WTC11 (cell line): ENCODE results near the gene GNG13. TPM values are rescaled to one million over a fixed set of nuclear protein-coding genes. Genes with fewer than 3 reads are reported as not detected.

Source experiments
- ATAC-seq: fragments of 200-7000 bp; cut with Tn5 transposase; 2 replicates; pipeline ENCODE4 v1.10.0; 2021; ENCODE audit warnings: mild to moderate bottlenecking, moderate library complexity
- CTCF ChIA-PET: fragments of 300-600 bp; sonication (Branson Sonifier 250); formaldehyde crosslinking; loops from one replicate; lab custom pipeline; 2021; ENCODE audit warnings: antibody characterized with exemption; lab: Charles Lee
- POLR2A ChIA-PET: fragments of 350-600 bp; sonication (Branson Sonifier 250); formaldehyde crosslinking; loops from one replicate; lab custom pipeline; 2021; ENCODE audit warnings: antibody characterized with exemption; lab: Charles Lee
- DNase-seq: peaks from one replicate; pipeline ENCODE4 v3.0.0; 2021; ENCODE audit warnings: low spot score
- H3K27ac Mint-ChIP-seq: 2 replicates; pipeline ENCODE4 v1.8.0; 2021; ENCODE audit warnings: mixed read lengths
- H3K27me3 Mint-ChIP-seq: 2 replicates; pipeline ENCODE4 v1.8.0; 2021; ENCODE audit warnings: low read depth, mild to moderate bottlenecking, moderate library complexity, mixed read lengths
- H3K36me3 Mint-ChIP-seq: 2 replicates; pipeline ENCODE4 v1.8.0; 2021; ENCODE audit warnings: mixed read lengths
- H3K4me1 Mint-ChIP-seq: 2 replicates; pipeline ENCODE4 v1.8.0; 2022; ENCODE audit warnings: mixed read lengths
- H3K4me3 Mint-ChIP-seq: 2 replicates; pipeline ENCODE4 v1.8.0; 2021; ENCODE audit warnings: mild to moderate bottlenecking, moderate library complexity, mixed read lengths
- H3K9me3 Mint-ChIP-seq: 2 replicates; pipeline ENCODE4 v1.8.0; 2021; ENCODE audit warnings: mixed read lengths
- CBFB ChIP-seq: sonication (generic); formaldehyde crosslinking; IDR thresholded peaks from 2 replicates; pipeline ENCODE4 v1.8.1; 2022; ENCODE audit warnings: mild to moderate bottlenecking, low read depth, missing genetic modification reagents
- CDX4 ChIP-seq: fragments of 250-450 bp; sonication (Bioruptor Pico); IDR thresholded peaks from 2 replicates; pipeline ENCODE4 v1.9.0; 2021; ENCODE audit warnings: moderate library complexity, mild to moderate bottlenecking, inconsistent platforms, borderline replicate concordance
- ELF4 ChIP-seq: sonication (generic); formaldehyde crosslinking; IDR thresholded peaks from 2 replicates; pipeline ENCODE4 v1.8.1; 2022; ENCODE audit warnings: low read depth, mild to moderate bottlenecking, moderate library complexity, missing genetic modification reagents
- ETV6 ChIP-seq: sonication (generic); formaldehyde crosslinking; IDR thresholded peaks from 2 replicates; pipeline ENCODE4 v1.8.1; 2022; ENCODE audit warnings: mild to moderate bottlenecking, missing genetic modification reagents
- FOXK1 ChIP-seq: sonication (generic); formaldehyde crosslinking; IDR thresholded peaks from 2 replicates; pipeline ENCODE4 v1.8.0; 2022; ENCODE audit warnings: mild to moderate bottlenecking, moderate library complexity, missing genetic modification reagents
- JUN ChIP-seq: sonication (generic); formaldehyde crosslinking; IDR thresholded peaks from 2 replicates; pipeline ENCODE4 v1.8.0; 2023; ENCODE audit warnings: mild to moderate bottlenecking, missing genetic modification reagents
- NR2C2 ChIP-seq: sonication (generic); formaldehyde crosslinking; IDR thresholded peaks from 2 replicates; pipeline ENCODE4 v1.8.0; 2022; ENCODE audit warnings: mild to moderate bottlenecking, missing genetic modification reagents
- PRDM15 ChIP-seq: sonication (generic); formaldehyde crosslinking; IDR thresholded peaks from 2 replicates; pipeline ENCODE4 v1.8.0; 2022; ENCODE audit warnings: missing genetic modification reagents
- PRRX2 ChIP-seq: fragments of 250-450 bp; sonication (Bioruptor Pico); IDR thresholded peaks from 2 replicates; pipeline ENCODE4 v1.8.0; 2021; ENCODE audit warnings: mild to moderate bottlenecking
- RELA ChIP-seq: sonication (generic); formaldehyde crosslinking; IDR thresholded peaks from 2 replicates; pipeline ENCODE4 v1.8.1; 2022; ENCODE audit warnings: missing genetic modification reagents, mild to moderate bottlenecking, borderline replicate concordance
- RORB ChIP-seq: fragments of 250-450 bp; sonication (Bioruptor Pico); IDR thresholded peaks from 2 replicates; pipeline ENCODE4 v1.9.0; 2021; ENCODE audit warnings: mild to moderate bottlenecking
- USF2 ChIP-seq: sonication (generic); formaldehyde crosslinking; IDR thresholded peaks from 2 replicates; pipeline ENCODE4 v1.8.1; 2023; ENCODE audit warnings: mild to moderate bottlenecking, missing genetic modification reagents, moderate library complexity
- ZNF121 ChIP-seq: sonication (generic); formaldehyde crosslinking; IDR thresholded peaks from 2 replicates; pipeline ENCODE4 v1.8.0; 2023; ENCODE audit warnings: missing genetic modification reagents
- ZNF263 ChIP-seq: sonication (generic); formaldehyde crosslinking; IDR thresholded peaks from 2 replicates; pipeline ENCODE4 v1.8.1; 2022; ENCODE audit warnings: low read depth, mild to moderate bottlenecking, moderate library complexity, missing genetic modification reagents
- ZNF416 ChIP-seq: fragments of 250-450 bp; sonication (Bioruptor Pico); IDR thresholded peaks from 2 replicates; pipeline ENCODE4 v1.9.0; 2021; ENCODE audit warnings: mild to moderate bottlenecking, inconsistent platforms
- total RNA-seq: library from RNA; stranded (reverse); gene quantifications from 3 replicates; pipeline ENCODE4 v1.2.3, GENCODE V29; 2021
- TF ChIP-seq, protein P1 (sequence below): sonication (generic); formaldehyde crosslinking; IDR thresholded peaks from 2 replicates; pipeline ENCODE4 v1.8.1; 2023; ENCODE audit warnings: mild to moderate bottlenecking, missing genetic modification reagents

GNG13 gene
- total RNA-seq, 1 experiment from 2014 or later: not detected

DNA sequence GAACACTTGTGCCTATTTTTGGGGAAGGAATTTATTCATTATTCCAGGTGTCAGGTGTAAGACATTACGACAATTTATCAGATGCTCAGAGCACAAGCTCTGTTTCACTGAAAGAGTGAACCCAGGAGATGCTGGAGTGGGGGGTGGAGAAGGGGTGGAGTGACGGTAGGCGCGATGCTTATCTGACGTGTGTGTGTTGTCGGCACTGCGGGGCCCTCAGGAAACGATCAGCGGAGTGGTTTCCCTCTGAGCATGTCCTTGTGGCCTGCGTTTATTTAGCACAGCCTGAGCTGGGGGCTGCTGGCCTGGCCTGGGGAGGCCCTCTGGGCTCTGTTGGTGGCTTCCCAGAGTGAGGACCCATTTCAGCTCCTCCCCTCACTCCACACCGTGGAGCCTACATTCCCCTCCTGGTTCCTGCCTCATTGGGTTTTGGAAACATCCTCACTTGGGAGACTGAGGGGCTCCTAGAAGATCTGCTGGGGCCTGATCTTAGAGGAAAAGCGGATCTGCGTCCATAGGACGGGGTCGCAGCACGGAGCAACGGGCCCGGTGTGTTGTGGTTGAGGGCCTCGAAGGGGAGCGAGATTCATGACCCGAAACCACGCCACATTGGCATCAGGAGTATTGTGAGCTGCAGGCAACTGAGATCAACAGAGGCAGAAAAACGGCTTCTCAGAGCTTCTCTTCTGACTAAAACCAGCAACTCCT lies 19.0 kb upstream of the GNG13 start:
- no peak for DNase-seq
- peaks cover 4% of the 10 kb centered on the region for H3K4me1 Mint-ChIP-seq
- H3K27me3 Mint-ChIP-seq: no peaks in the 10 kb centered on the region; the same call in 1 of the 2 replicates
- no peak overlapping the region for H3K4me3 Mint-ChIP-seq
- H3K36me3 Mint-ChIP-seq: no peaks in the 10 kb centered on the region
- POLR2A ChIA-PET: no interaction called here
- no peaks in the 10 kb centered on the region for H3K9me3 Mint-ChIP-seq
- H3K27ac Mint-ChIP-seq: no peak overlapping the region
- CTCF ChIA-PET: interaction anchor here (0.8 to 7.8 kb wide), 2 partner anchors 237 to 284 kb away, joined by 3 to 31 read pairs; no protein-coding TSS in a partner anchor
- ATAC-seq: no peak
- TF ChIP-seq RORB (CRISPR knock-in tag) (no peak), CBFB (no peak), JUN (CRISPR knock-in tag) (no peak), PRRX2 (CRISPR knock-in tag) (no peak), USF2 (no peak), ZNF263 (CRISPR knock-in tag) (no peak), ZNF121 (CRISPR knock-in tag) (no peak), RELA (CRISPR knock-in tag) (no peak), PRDM15 (no peak), CDX4 (no peak), ETV6 (CRISPR knock-in tag) (no peak), ZNF416 (CRISPR knock-in tag) (no peak)
- TF ChIP-seq, protein P1, sequence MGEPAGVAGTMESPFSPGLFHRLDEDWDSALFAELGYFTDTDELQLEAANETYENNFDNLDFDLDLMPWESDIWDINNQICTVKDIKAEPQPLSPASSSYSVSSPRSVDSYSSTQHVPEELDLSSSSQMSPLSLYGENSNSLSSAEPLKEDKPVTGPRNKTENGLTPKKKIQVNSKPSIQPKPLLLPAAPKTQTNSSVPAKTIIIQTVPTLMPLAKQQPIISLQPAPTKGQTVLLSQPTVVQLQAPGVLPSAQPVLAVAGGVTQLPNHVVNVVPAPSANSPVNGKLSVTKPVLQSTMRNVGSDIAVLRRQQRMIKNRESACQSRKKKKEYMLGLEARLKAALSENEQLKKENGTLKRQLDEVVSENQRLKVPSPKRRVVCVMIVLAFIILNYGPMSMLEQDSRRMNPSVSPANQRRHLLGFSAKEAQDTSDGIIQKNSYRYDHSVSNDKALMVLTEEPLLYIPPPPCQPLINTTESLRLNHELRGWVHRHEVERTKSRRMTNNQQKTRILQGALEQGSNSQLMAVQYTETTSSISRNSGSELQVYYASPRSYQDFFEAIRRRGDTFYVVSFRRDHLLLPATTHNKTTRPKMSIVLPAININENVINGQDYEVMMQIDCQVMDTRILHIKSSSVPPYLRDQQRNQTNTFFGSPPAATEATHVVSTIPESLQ (CRISPR knock-in tag): no peak
- TF ChIP-seq, all 79 proteins: peak for 0

- POLR2A ChIA-PET: no interaction called here
- Mint-ChIP-seq H3K27me3 (no peaks in the 10 kb centered on the region; the same call in none of the 2 replicates), H3K27ac (no peak overlapping the region), H3K4me1 (peaks cover 8% of the 10 kb centered on the region), H3K9me3 (no peaks in the 10 kb centered on the region), H3K4me3 (no peak overlapping the region), H3K36me3 (no peaks in the 10 kb centered on the region)
- no peak for DNase-seq
- no peak for ATAC-seq
- TF ChIP-seq NR2C2 (CRISPR knock-in tag) (no peak), ELF4 (no peak), FOXK1 (CRISPR knock-in tag) (no peak)
- TF ChIP-seq, all 79 proteins: peak for 0
- CTCF ChIA-PET: interaction anchor here (7.8 kb wide), 1 partner anchor 238 kb away, joined by 31 read pairs; no protein-coding TSS in a partner anchor
Observed at GRCh38 chr16:818592-818991, 18.1 kb upstream of the GNG13 start.
